Measurements from ENCODE around the gene PCDHGA7. TPM values are rescaled to one million over a fixed set of nuclear protein-coding genes. Genes with fewer than 3 reads are reported as not detected.
"Not testable (repeated sequence)": the region's sequence is repeated elsewhere in the genome, so short reads cannot be mapped to it uniquely, and the experiment has no call there.

The PCDHGA7 gene
- total RNA-seq, 4 donors from 2014 or later, result 2.0 to 8.6 (median 3.2) TPM

GRCh38 chr5:141374627-141375026 lies 7.9 kb upstream of the PCDHGA7 start:
- H3K27me3 ChIP-seq, result no peaks in the 10 kb centered on the region
- in situ Hi-C loops (cut with MboI; ENCODE audit: low pct_ligation_motif_present in 1 of 4, low pct_unique_long_range_greater_than_20kb in 1 of 4, low sequenced_read_pairs in 3 of 4), result loop anchor here in 2 of 4 donors (25.0 kb wide), 2 partner anchors 162 to 188 kb away; partner anchors contain the start of genes PCDHB12 (in 1 of the 2), PCDHB13 (in 1 of the 2) and PCDHB14 (in 1 of the 2)
- DNase-seq, result no peak
- H3K36me3 ChIP-seq, result peaks cover 0 to 3% (median 0%) of the 10 kb centered on the region in 4 donors
- no peak for TF ChIP-seq CTCF (IDR thresholded peaks at IDR 0.05)
- no peak for TF ChIP-seq POLR2A (IDR thresholded peaks at IDR 0.05)
- no peak for TF ChIP-seq EP300 (IDR thresholded peaks at IDR 0.05; ENCODE audit: low read depth)
- TF ChIP-seq POLR2AphosphoS5 (IDR thresholded peaks at IDR 0.05), result no peak
- H3K9me3 ChIP-seq, result peaks cover 19 to 90% of the 10 kb centered on the region in 2 donors
- 73 to 84% methylated on average over 3 to 14 of the region's 14 CpGs for WGBS, 2 donors (ENCODE audit: low coverage in 1 of 2)
- no peak overlapping the region for H3K27ac ChIP-seq
- H3K4me1 ChIP-seq, result no peaks in the 10 kb centered on the region
- H3K4me3 ChIP-seq, result no peak overlapping the region
- intact Hi-C loops (cut with DNase I; ENCODE audit: low total_unique reads), result no loop called here

GRCh38 chr5:141375444-141376155 lies 6.9 kb upstream of the PCDHGA7 start:
- peaks cover 17 to 87% of the 10 kb centered on the region in 2 donors for H3K9me3 ChIP-seq
- H3K27me3 ChIP-seq; H3K4me3 ChIP-seq; H3K4me1 ChIP-seq; intact Hi-C loops (cut with DNase I; ENCODE audit: low total_unique reads); DNase-seq; H3K36me3 ChIP-seq; H3K27ac ChIP-seq: not testable (repeated sequence)
- in situ Hi-C loops (cut with MboI; ENCODE audit: low pct_ligation_motif_present in 1 of 4, low pct_unique_long_range_greater_than_20kb in 1 of 4, low sequenced_read_pairs in 3 of 4), result loop anchor here in 1 of 4 donors (25.0 kb wide), 1 partner anchor 163 kb away; the partner anchor contains the start of genes PCDHB12, PCDHB13 and PCDHB14
- WGBS, 2 donors (ENCODE audit: low coverage in 1 of 2), result 69% methylated on average over 24 of the region's 48 CpGs; no CpG with 5 or more reads in 1 of the 2 donors

- no peaks in the 10 kb centered on the region for H3K36me3 ChIP-seq
- in situ Hi-C loops (cut with MboI; ENCODE audit: low pct_ligation_motif_present in 1 of 4, low pct_unique_long_range_greater_than_20kb in 1 of 4, low sequenced_read_pairs in 3 of 4), result loop anchor here in 1 of 4 donors (25.0 kb wide), 1 partner anchor 171 kb away; the partner anchor contains the start of genes PCDHB12, PCDHB13 and PCDHB14
Measured at GRCh38 chr5:141383345-141383744, 803 bp downstream of the PCDHGA7 start.

GRCh38 chr5:141384471-141385267 lies 2.1 kb downstream of the PCDHGA7 start:
- Histone ChIP-seq H3K27me3 (peaks cover 13% of the 10 kb centered on the region), H3K27ac (no peak overlapping the region), H3K9me3 (peaks cover 64 to 84% of the 10 kb centered on the region in 2 donors), H3K4me1 (no peaks in the 10 kb centered on the region), H3K36me3 (no peaks in the 10 kb centered on the region), H3K4me3 (no peak overlapping the region)
- intact Hi-C loops (cut with DNase I; ENCODE audit: low total_unique reads), result no loop called here
- WGBS, 2 donors (ENCODE audit: low coverage in 1 of 2), result 70 to 76% methylated on average over 2 to 42 of the region's 43 CpGs
- DNase-seq, result no peak
- TF ChIP-seq CTCF (IDR thresholded peaks at IDR 0.05) (no peak), EP300 (IDR thresholded peaks at IDR 0.05; ENCODE audit: low read depth) (no peak), POLR2A (IDR thresholded peaks at IDR 0.05) (no peak), POLR2AphosphoS5 (IDR thresholded peaks at IDR 0.05) (no peak)
- in situ Hi-C loops (cut with MboI; ENCODE audit: low pct_ligation_motif_present in 1 of 4, low pct_unique_long_range_greater_than_20kb in 1 of 4, low sequenced_read_pairs in 3 of 4), result loop anchor here in 1 of 4 donors (25.0 kb wide), 1 partner anchor 172 kb away; the partner anchor contains the start of genes PCDHB12, PCDHB13 and PCDHB14

More at GRCh38 chr5:141383345-141383744, 803 bp downstream of the PCDHGA7 start:
- Histone ChIP-seq H3K27me3 (peaks cover 13% of the 10 kb centered on the region), H3K27ac (no peak overlapping the region), H3K4me3 (no peak overlapping the region), H3K4me1 (no peaks in the 10 kb centered on the region), H3K9me3 (peaks cover 51 to 79% of the 10 kb centered on the region in 2 donors)
- WGBS, 2 donors (ENCODE audit: low coverage in 1 of 2), result 50 to 67% methylated on average over 8 to 21 of the region's 21 CpGs
- no peak for TF ChIP-seq POLR2AphosphoS5 (IDR thresholded peaks at IDR 0.05)
- TF ChIP-seq EP300 (IDR thresholded peaks at IDR 0.05; ENCODE audit: low read depth), result no peak
- TF ChIP-seq CTCF (IDR thresholded peaks at IDR 0.05), result no peak
- no peak for TF ChIP-seq POLR2A (IDR thresholded peaks at IDR 0.05)
- intact Hi-C loops (cut with DNase I; ENCODE audit: low total_unique reads), result no loop called here
- no peak for DNase-seq
